ENCODE measurements around the gene AKNA. TPM values are rescaled to one million over a fixed set of nuclear protein-coding genes. Genes with fewer than 3 reads are reported as not detected.

Gene AKNA
- total and polyA plus RNA-seq, 2 experiments from 2014 or later: 6.6 to 13.8 TPM

DNA sequence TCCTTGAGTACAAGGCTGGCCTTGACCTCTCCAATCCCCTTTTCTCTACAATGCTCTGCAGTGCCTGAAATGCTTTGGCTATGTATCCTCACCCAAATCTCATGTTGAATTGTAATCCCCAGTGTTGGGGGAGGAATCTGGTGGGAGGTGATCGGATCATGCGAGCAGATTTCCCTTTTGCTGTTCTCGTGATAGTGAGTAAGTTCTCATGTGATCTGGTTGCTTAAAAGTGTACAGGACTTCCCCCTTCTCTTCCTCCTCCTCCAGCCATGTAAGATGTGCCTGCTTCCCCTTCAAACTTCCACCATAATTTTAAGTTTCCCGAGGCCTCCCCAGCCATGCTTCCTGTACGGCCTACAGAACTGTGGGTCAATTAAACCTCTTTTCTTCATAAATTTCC is 28.5 kb upstream of the AKNA start:
- no peaks in the 10 kb centered on the region for H3K27me3 ChIP-seq
- H3K36me3 ChIP-seq (replicated peaks; ENCODE audit: insufficient read depth, low read depth): no peaks in the 10 kb centered on the region
- no peaks in the 10 kb centered on the region for H3K9me3 ChIP-seq (ENCODE audit: low read depth)
- no peaks in the 10 kb centered on the region for H4K20me1 ChIP-seq (ENCODE audit: insufficient read depth, poor library complexity, severe bottlenecking)
- peak overlapping the region; percentile 17 for H3K27ac ChIP-seq
- DNase-seq (ENCODE audit: low spot score): no peak
- H3K4me1 ChIP-seq (ENCODE audit: insufficient read depth): peaks cover 7% of the 10 kb centered on the region
- WGBS (ENCODE audit: low lambda C conversion rate, missing lambda C conversion rate): 92% methylated on average over 5 of the region's 5 CpGs
- no peaks in the 10 kb centered on the region for H3K9me2 ChIP-seq (replicated peaks; ENCODE audit: insufficient read depth)
- no peak for TF ChIP-seq EZH2 (IDR thresholded peaks at IDR 0.05; ENCODE audit: borderline replicate concordance)
- TF ChIP-seq, protein P1, sequence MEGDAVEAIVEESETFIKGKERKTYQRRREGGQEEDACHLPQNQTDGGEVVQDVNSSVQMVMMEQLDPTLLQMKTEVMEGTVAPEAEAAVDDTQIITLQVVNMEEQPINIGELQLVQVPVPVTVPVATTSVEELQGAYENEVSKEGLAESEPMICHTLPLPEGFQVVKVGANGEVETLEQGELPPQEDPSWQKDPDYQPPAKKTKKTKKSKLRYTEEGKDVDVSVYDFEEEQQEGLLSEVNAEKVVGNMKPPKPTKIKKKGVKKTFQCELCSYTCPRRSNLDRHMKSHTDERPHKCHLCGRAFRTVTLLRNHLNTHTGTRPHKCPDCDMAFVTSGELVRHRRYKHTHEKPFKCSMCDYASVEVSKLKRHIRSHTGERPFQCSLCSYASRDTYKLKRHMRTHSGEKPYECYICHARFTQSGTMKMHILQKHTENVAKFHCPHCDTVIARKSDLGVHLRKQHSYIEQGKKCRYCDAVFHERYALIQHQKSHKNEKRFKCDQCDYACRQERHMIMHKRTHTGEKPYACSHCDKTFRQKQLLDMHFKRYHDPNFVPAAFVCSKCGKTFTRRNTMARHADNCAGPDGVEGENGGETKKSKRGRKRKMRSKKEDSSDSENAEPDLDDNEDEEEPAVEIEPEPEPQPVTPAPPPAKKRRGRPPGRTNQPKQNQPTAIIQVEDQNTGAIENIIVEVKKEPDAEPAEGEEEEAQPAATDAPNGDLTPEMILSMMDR (IDR thresholded peaks at IDR 0.05; ENCODE audit: poor library complexity): no peak
- no peak for TF ChIP-seq EZH2phosphoT487 (IDR thresholded peaks at IDR 0.05; ENCODE audit: low read depth, severe bottlenecking, unreplicated experiment)
- H2AFZ ChIP-seq: no peak overlapping the region
- H3K4me2 ChIP-seq: no peak overlapping the region
- no peak overlapping the region for H3K4me3 ChIP-seq
- H3K79me2 ChIP-seq: no peaks in the 10 kb centered on the region

GRCh38 chr9:114414346-114414745 is 26.6 kb upstream of the AKNA start:
- WGBS (ENCODE audit: low lambda C conversion rate, missing lambda C conversion rate): 79% methylated on average over 2 of the region's 2 CpGs
- no peak overlapping the region for H3K27ac ChIP-seq
- TF ChIP-seq EZH2phosphoT487 (IDR thresholded peaks at IDR 0.05; ENCODE audit: low read depth, severe bottlenecking, unreplicated experiment): no peak
- TF ChIP-seq EZH2 (IDR thresholded peaks at IDR 0.05; ENCODE audit: borderline replicate concordance): no peak
- TF ChIP-seq, protein P1 (IDR thresholded peaks at IDR 0.05; ENCODE audit: poor library complexity): no peak
- H3K4me2 ChIP-seq: no peak overlapping the region
- H3K4me3 ChIP-seq: no peak overlapping the region
- H4K20me1 ChIP-seq (ENCODE audit: insufficient read depth, poor library complexity, severe bottlenecking): no peaks in the 10 kb centered on the region
- H3K36me3 ChIP-seq (replicated peaks; ENCODE audit: insufficient read depth, low read depth): no peaks in the 10 kb centered on the region
- no peak for DNase-seq (ENCODE audit: low spot score)
- H3K9me2 ChIP-seq (replicated peaks; ENCODE audit: insufficient read depth): no peaks in the 10 kb centered on the region
- H3K4me1 ChIP-seq (ENCODE audit: insufficient read depth): peaks cover 7% of the 10 kb centered on the region
- H3K79me2 ChIP-seq: no peaks in the 10 kb centered on the region
- H2AFZ ChIP-seq: no peak overlapping the region
- H3K9me3 ChIP-seq (ENCODE audit: low read depth): no peaks in the 10 kb centered on the region
- no peaks in the 10 kb centered on the region for H3K27me3 ChIP-seq

GRCh38 chr9:114413861-114414301 is 26.1 kb upstream of the AKNA start:
- Histone ChIP-seq H3K79me2 (no peaks in the 10 kb centered on the region), H3K4me1 (ENCODE audit: insufficient read depth) (peaks cover 7% of the 10 kb centered on the region), H3K4me3 (no peak overlapping the region), H4K20me1 (ENCODE audit: insufficient read depth, poor library complexity, severe bottlenecking) (no peaks in the 10 kb centered on the region), H3K9me2 (replicated peaks; ENCODE audit: insufficient read depth) (no peaks in the 10 kb centered on the region), H3K27ac (no peak overlapping the region), H3K27me3 (no peaks in the 10 kb centered on the region), H3K36me3 (replicated peaks; ENCODE audit: insufficient read depth, low read depth) (no peaks in the 10 kb centered on the region), H3K4me2 (no peak overlapping the region), H3K9me3 (ENCODE audit: low read depth) (no peaks in the 10 kb centered on the region), H2AFZ (no peak overlapping the region)
- no peak for DNase-seq (ENCODE audit: low spot score)
- 59% methylated on average over 5 of the region's 5 CpGs for WGBS (ENCODE audit: low lambda C conversion rate, missing lambda C conversion rate)
- no peak for TF ChIP-seq EZH2 (IDR thresholded peaks at IDR 0.05; ENCODE audit: borderline replicate concordance)
- TF ChIP-seq EZH2phosphoT487 (IDR thresholded peaks at IDR 0.05; ENCODE audit: low read depth, severe bottlenecking, unreplicated experiment): no peak
- TF ChIP-seq, protein P1 (IDR thresholded peaks at IDR 0.05; ENCODE audit: poor library complexity): no peak

Measured in hepatocyte (in vitro differentiated cells).